Measurements from ENCODE around the gene SMG7.

Gene SMG7

DNA sequence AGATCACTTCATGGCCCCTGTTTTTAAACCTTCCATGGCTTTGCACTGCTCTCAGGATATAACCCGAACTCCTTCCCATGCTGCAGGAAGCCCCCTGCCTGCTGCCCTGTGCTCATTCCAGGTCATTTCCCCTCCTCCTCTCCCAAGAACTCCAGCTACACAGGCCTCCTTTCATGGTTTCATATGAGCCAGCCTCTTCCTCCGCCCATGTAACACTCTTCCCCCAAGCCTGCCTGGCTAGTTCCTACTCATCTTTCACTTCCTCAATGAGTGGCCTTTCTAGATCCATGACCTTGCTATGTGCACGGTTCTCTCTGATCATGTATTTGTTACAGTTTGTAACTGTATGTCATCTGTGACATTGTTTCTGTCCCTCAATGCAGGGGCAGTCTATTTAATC lies 121.1 kb downstream of the SMG7 start:
- no peak for DNase-seq

GRCh38 chr1:183595537-183595936 lies 123.2 kb downstream of the SMG7 start:
- no peak for DNase-seq

GRCh38 chr1:183596500-183596899 lies 124.2 kb downstream of the SMG7 start:
- no peak for DNase-seq

- no peak for DNase-seq
Observed at GRCh38 chr1:183597656-183598347, 125.5 kb downstream of the SMG7 start.

DNA sequence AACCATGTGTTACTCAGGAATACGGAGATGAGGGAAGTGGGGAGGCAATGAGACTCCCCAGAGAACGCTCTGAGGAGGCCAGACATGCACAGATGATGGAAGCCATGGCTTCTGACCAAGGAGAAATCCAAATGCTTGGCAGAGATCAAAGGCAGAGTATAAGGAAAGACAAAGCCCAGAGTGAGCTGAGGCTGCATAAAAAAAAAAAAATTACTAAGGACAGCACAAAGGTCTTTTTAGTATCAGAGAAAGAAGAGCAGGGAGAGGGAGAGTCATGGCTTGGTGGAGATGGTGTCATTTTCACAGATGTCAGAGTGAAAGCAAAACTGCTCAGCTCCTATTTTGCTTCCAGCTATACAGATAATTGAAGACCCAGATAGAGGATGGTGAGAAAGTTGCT lies 126.1 kb downstream of the SMG7 start:
- DNase-seq: no peak

- DNase-seq: peak; percentile 2
Observed at GRCh38 chr1:183600136-183600535, 127.8 kb downstream of the SMG7 start.

- no peak for DNase-seq
Observed at GRCh38 chr1:183600634-183601033, 128.3 kb downstream of the SMG7 start.

DNA sequence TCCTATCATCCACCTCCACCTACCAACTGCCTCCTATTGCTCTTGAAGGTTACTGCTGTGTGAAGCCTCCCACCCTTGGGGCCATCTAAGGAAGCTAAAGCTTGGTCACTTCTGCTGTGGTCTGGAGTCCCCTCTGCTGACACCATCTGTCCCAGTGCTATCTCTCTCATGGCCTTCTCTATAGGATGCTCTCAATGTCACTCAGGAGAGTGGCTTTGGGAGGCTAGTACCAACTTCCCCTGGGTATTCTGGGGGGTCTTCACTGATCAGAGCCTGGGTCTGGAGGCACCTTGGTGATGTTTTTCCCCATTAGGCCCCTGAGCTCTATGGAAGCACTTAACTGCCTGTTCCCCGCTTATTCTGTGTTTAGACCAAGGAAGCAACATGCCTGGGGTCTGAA lies 130.2 kb downstream of the SMG7 start:
- DNase-seq: no peak
